ENCODE data around the gene VPS37B. TPM values are rescaled to one million over a fixed set of nuclear protein-coding genes. Genes with fewer than 3 reads are reported as not detected.

VPS37B gene
- total RNA-seq, 1 donor from 2014 or later, result 15.7 TPM

GRCh38 chr12:122852336-122853275, 43.3 kb downstream of the VPS37B start:
- DNase-seq (ENCODE audit: low read depth, low spot score), result no peak

GRCh38 chr12:122851820-122852219, 44.1 kb downstream of the VPS37B start:
- DNase-seq (ENCODE audit: low read depth, low spot score), result peak; percentile 94

GRCh38 chr12:122850695-122851350, 45.1 kb downstream of the VPS37B start:
- DNase-seq (ENCODE audit: low read depth, low spot score), result no peak

- no peak for DNase-seq (ENCODE audit: low read depth, low spot score)
Observed at GRCh38 chr12:122850048-122850445, 45.9 kb downstream of the VPS37B start.

GRCh38 chr12:122849352-122850047, 46.4 kb downstream of the VPS37B start:
- no peak for DNase-seq (ENCODE audit: low read depth, low spot score)

- no peak for DNase-seq (ENCODE audit: low read depth, low spot score)
Observed at GRCh38 chr12:122848471-122849351, 47.2 kb downstream of the VPS37B start.

GRCh38 chr12:122847921-122848421, 48.0 kb downstream of the VPS37B start:
- no peak for DNase-seq (ENCODE audit: low read depth, low spot score)

- DNase-seq (ENCODE audit: low read depth, low spot score), result no peak
Observed at GRCh38 chr12:122847516-122847836, 48.4 kb downstream of the VPS37B start.

- no peak for DNase-seq (ENCODE audit: low read depth, low spot score)
Observed at GRCh38 chr12:122846622-122847515, 49.1 kb downstream of the VPS37B start.

GRCh38 chr12:122845865-122846621, 49.9 kb downstream of the VPS37B start:
- DNase-seq (ENCODE audit: low read depth, low spot score), result no peak

GRCh38 chr12:122845041-122845864, 50.7 kb downstream of the VPS37B start:
- DNase-seq (ENCODE audit: low read depth, low spot score), result no peak

GRCh38 chr12:122844366-122844971, 51.5 kb downstream of the VPS37B start:
- no peak for DNase-seq (ENCODE audit: low read depth, low spot score)

- no peak for DNase-seq (ENCODE audit: low read depth, low spot score)
Observed at GRCh38 chr12:122843455-122843854, 52.5 kb downstream of the VPS37B start.

- DNase-seq (ENCODE audit: low read depth, low spot score), result no peak
Observed at GRCh38 chr12:122842505-122843405, 53.2 kb downstream of the VPS37B start.

- DNase-seq (ENCODE audit: low read depth, low spot score), result no peak
Observed at GRCh38 chr12:122841544-122842321, 54.2 kb downstream of the VPS37B start.

Data from pulmonary artery endothelial cell (primary cell).